Hepatocyte (in vitro differentiated cells): ENCODE results near the gene RIOX2. TPM values are rescaled to one million over a fixed set of nuclear protein-coding genes. Genes with fewer than 3 reads are reported as not detected.

Experiments
- DNase-seq: peaks from one replicate; pipeline ENCODE4 v3.0.0-alpha.2; 2016; ENCODE audit warnings: low spot score
- H2AFZ ChIP-seq: fragments of 200-600 bp; sonication (generic); 2 replicates; pipeline ENCODE4 v1.6.0; 2016; ENCODE audit warnings: antibody characterized with exemption, mild to moderate bottlenecking
- H3K27ac ChIP-seq: fragments of 200-600 bp; sonication (generic); 2 replicates; pipeline ENCODE4 v1.5.1; 2016; ENCODE audit warnings: mild to moderate bottlenecking
- H3K27me3 ChIP-seq: fragments of 200-600 bp; sonication (generic); 2 replicates; pipeline ENCODE4 v1.6.1; 2016
- H3K36me3 ChIP-seq: fragments of 200-600 bp; sonication (generic); replicated peaks from 2 replicates; pipeline ENCODE4 v1.5.1; 2016; ENCODE audit warnings: low read depth; ENCODE audit not compliant: insufficient read depth
- H3K4me1 ChIP-seq: fragments of 200-600 bp; sonication (generic); 2 replicates; pipeline ENCODE4 v1.5.1; 2016; ENCODE audit warnings: mild to moderate bottlenecking, moderate library complexity; ENCODE audit not compliant: insufficient read depth
- H3K4me2 ChIP-seq: fragments of 200-600 bp; sonication (generic); 2 replicates; pipeline ENCODE4 v1.6.0; 2016
- H3K4me3 ChIP-seq: fragments of 200-600 bp; sonication (generic); 2 replicates; pipeline ENCODE4 v1.5.1; 2016; ENCODE audit warnings: mild to moderate bottlenecking
- H3K79me2 ChIP-seq: fragments of 200-600 bp; sonication (generic); 2 replicates; pipeline ENCODE4 v1.6.0; 2017; ENCODE audit warnings: mild to moderate bottlenecking
- H3K9me2 ChIP-seq: fragments of 200-600 bp; sonication (generic); replicated peaks from 2 replicates; pipeline ENCODE4 v1.6.0; 2017; ENCODE audit warnings: mild to moderate bottlenecking; ENCODE audit not compliant: insufficient read depth
- H3K9me3 ChIP-seq: fragments of 200-600 bp; sonication (generic); 2 replicates; pipeline ENCODE4 v1.5.1; 2016; ENCODE audit warnings: low read depth, mild to moderate bottlenecking
- H4K20me1 ChIP-seq: fragments of 200-600 bp; sonication (generic); 2 replicates; pipeline ENCODE4 v1.6.0; 2016; ENCODE audit warnings: mild to moderate bottlenecking; ENCODE audit not compliant: insufficient read depth, poor library complexity, severe bottlenecking
- EZH2 ChIP-seq: fragments of 200-600 bp; sonication (generic); IDR thresholded peaks from 2 replicates; pipeline ENCODE4 v1.6.1; 2016; ENCODE audit warnings: antibody characterized with exemption, mild to moderate bottlenecking, borderline replicate concordance
- EZH2phosphoT487 ChIP-seq: fragments of 200-600 bp; sonication (generic); IDR thresholded peaks from one replicate; pipeline ENCODE4 v1.6.1; 2018; ENCODE audit warnings: antibody characterized with exemption, mild to moderate bottlenecking, low read depth, moderate library complexity; ENCODE audit not compliant: unreplicated experiment, severe bottlenecking
- WGBS: methylation state at CpG from one replicate; pipeline ENCODE4 v1.1.6; 2016; ENCODE audit warnings: low lambda C conversion rate; ENCODE audit errors: missing lambda C conversion rate; 5-methylcytosine and 5-hydroxymethylcytosine counted together
- polyA plus RNA-seq: library from polyadenylated mRNA; unstranded; fragments of >200 nt; fragmentation: Nextera tagmentation; extraction: Ambion mirVana; gene quantifications from 2 replicates; pipeline ENCODE4 v1.2.1, GENCODE V29; 2016
- total RNA-seq: library from RNA; depleted of rRNA; stranded (reverse); fragments of >200 nt; gene quantifications from 2 replicates; pipeline ENCODE4 v1.2.3, GENCODE V29; 2014
- TF ChIP-seq, protein P1 (sequence below): fragments of 200-600 bp; sonication (generic); IDR thresholded peaks from 2 replicates; pipeline ENCODE4 v1.5.1; 2016; ENCODE audit warnings: antibody characterized with exemption, mild to moderate bottlenecking; ENCODE audit not compliant: poor library complexity

Gene RIOX2
- total and polyA plus RNA-seq, 2 experiments from 2014 or later, result 15.5 to 26.2 TPM

DNA sequence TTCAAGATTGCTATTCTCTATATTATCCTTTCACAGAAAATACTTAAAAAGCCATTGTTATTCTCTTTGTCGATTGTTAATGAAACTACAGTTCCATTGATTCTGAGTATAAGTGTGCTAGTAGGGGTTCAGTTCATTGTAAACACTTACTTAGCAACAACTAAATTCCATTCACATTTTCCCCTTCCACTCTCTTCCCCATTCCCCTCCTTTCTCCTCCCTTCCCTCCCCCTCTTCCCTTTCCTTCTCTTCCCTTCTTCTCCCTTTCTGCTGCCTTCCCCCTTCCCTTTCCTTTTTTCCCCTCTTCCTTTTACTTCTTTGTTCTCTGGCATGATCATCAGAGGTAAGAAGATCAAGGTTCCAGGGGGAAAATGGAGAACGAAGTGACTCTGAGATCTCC is 21.3 kb upstream of the RIOX2 start:
- no peak overlapping the region for H3K4me2 ChIP-seq
- H3K27ac ChIP-seq, result no peak overlapping the region
- H3K4me1 ChIP-seq, result peaks cover 7% of the 10 kb centered on the region
- WGBS, result 72% methylated on average over 2 of the region's 2 CpGs
- H3K9me3 ChIP-seq, result no peaks in the 10 kb centered on the region
- H3K4me3 ChIP-seq, result no peak overlapping the region
- no peak overlapping the region for H2AFZ ChIP-seq
- no peaks in the 10 kb centered on the region for H4K20me1 ChIP-seq
- no peaks in the 10 kb centered on the region for H3K36me3 ChIP-seq
- H3K9me2 ChIP-seq, result no peaks in the 10 kb centered on the region
- no peak for DNase-seq
- TF ChIP-seq, protein P1, sequence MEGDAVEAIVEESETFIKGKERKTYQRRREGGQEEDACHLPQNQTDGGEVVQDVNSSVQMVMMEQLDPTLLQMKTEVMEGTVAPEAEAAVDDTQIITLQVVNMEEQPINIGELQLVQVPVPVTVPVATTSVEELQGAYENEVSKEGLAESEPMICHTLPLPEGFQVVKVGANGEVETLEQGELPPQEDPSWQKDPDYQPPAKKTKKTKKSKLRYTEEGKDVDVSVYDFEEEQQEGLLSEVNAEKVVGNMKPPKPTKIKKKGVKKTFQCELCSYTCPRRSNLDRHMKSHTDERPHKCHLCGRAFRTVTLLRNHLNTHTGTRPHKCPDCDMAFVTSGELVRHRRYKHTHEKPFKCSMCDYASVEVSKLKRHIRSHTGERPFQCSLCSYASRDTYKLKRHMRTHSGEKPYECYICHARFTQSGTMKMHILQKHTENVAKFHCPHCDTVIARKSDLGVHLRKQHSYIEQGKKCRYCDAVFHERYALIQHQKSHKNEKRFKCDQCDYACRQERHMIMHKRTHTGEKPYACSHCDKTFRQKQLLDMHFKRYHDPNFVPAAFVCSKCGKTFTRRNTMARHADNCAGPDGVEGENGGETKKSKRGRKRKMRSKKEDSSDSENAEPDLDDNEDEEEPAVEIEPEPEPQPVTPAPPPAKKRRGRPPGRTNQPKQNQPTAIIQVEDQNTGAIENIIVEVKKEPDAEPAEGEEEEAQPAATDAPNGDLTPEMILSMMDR, result no peak
- TF ChIP-seq EZH2phosphoT487 (no peak), EZH2 (no peak)
- no peaks in the 10 kb centered on the region for H3K27me3 ChIP-seq
- H3K79me2 ChIP-seq, result no peaks in the 10 kb centered on the region

DNA sequence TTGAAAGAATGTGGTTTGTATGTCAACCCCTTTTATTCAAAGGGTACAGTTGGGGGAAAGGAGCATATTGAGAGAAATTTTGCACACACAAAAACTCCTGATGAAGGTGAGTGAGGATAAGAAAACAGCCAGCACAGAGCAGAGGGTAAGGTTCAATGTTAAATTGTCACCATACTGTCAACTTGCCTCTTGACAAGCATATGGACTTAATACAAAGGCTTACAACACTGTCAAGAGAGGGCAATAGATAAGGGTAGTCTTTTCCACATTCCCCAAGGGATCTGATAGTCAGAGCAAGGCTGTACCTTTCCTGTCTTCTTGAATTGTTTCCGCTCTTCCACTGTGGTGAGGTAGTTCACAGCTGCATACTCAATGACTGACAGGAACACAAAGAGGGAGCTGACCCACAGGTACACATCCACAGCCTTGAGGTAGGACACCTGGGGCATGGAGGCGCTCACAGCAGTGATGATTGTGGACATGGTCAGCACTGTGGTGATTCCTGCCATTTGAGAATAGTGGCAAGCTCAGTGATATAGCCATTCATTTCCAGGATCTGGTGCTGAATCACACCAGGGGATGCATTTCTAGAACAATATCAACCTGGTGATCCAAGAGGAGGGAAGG is 20.4 kb upstream of the RIOX2 start:
- Histone ChIP-seq H4K20me1 (no peaks in the 10 kb centered on the region), H3K27ac (no peak overlapping the region), H3K9me3 (no peaks in the 10 kb centered on the region), H3K4me1 (peaks cover 7% of the 10 kb centered on the region), H3K4me2 (no peak overlapping the region), H2AFZ (no peak overlapping the region), H3K4me3 (no peak overlapping the region), H3K9me2 (no peaks in the 10 kb centered on the region), H3K36me3 (no peaks in the 10 kb centered on the region), H3K79me2 (no peaks in the 10 kb centered on the region), H3K27me3 (no peaks in the 10 kb centered on the region)
- no peak for DNase-seq
- WGBS, result 83% methylated on average over 2 of the region's 2 CpGs
- no peak for TF ChIP-seq EZH2phosphoT487
- TF ChIP-seq, protein P1, result no peak
- TF ChIP-seq EZH2, result no peak

DNA sequence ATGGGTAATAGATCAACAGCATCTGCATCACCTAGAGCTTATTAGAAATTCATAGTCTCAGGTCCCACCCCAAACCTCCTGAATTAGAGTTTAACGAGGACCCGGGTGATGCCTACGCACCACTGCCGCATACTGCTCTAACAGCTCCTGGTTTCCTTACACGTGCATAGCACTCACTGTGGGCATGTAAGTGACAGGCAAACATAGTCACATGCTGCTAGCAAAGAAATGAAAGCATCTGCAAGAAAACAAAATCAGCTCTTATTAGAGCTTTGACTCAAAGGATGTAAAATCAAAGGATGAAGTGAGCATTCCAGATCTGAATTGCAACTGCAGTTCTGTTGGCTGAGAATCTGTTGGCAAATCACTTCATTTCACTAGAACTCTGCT is 19.1 kb upstream of the RIOX2 start:
- Histone ChIP-seq H3K4me2 (no peak overlapping the region), H3K4me3 (no peak overlapping the region), H3K36me3 (no peaks in the 10 kb centered on the region), H4K20me1 (no peaks in the 10 kb centered on the region), H3K27ac (no peak overlapping the region), H3K4me1 (peaks cover 7% of the 10 kb centered on the region), H3K9me2 (no peaks in the 10 kb centered on the region), H3K79me2 (no peaks in the 10 kb centered on the region), H2AFZ (no peak overlapping the region), H3K27me3 (no peaks in the 10 kb centered on the region), H3K9me3 (no peaks in the 10 kb centered on the region)
- 61% methylated on average over 5 of the region's 5 CpGs for WGBS
- no peak for TF ChIP-seq EZH2phosphoT487
- TF ChIP-seq, protein P1, result no peak
- TF ChIP-seq EZH2, result no peak
- no peak for DNase-seq
